GM23338 (cell line): Measurements from ENCODE around the gene ELFN2. TPM values are rescaled to one million over a fixed set of nuclear protein-coding genes. Genes with fewer than 3 reads are reported as not detected.

ENCODE experiments used
- ATAC-seq: fragments of 200-7000 bp; cut with Tn5 transposase; 3 replicates; pipeline ENCODE4 v1.9.1; 2020
- DNase-seq: peaks from one replicate; pipeline ENCODE4 v3.0.0-alpha.2; 2015; ENCODE audit warnings: low spot score
- H2AFZ ChIP-seq: fragments of 200-600 bp; sonication (generic); 2 replicates; pipeline ENCODE4 v1.8.0; 2016; ENCODE audit warnings: antibody characterized with exemption, mild to moderate bottlenecking, moderate library complexity
- H3F3A ChIP-seq: fragments of 200-600 bp; sonication (generic); replicated peaks from 2 replicates; pipeline ENCODE4 v1.8.0; 2017; ENCODE audit warnings: antibody characterized with exemption, mixed run types, low read depth
- H3K27ac ChIP-seq: fragments of 200-600 bp; sonication (generic); 2 replicates; pipeline ENCODE4 v1.6.1; 2016; ENCODE audit warnings: low read depth
- H3K27me3 ChIP-seq: fragments of 200-600 bp; sonication (generic); 2 replicates; pipeline ENCODE4 v1.8.0; 2016; ENCODE audit warnings: mild to moderate bottlenecking, mixed run types, moderate library complexity; ENCODE audit not compliant: insufficient read depth
- H3K36me3 ChIP-seq: fragments of 200-600 bp; sonication (generic); 2 replicates; pipeline ENCODE4 v1.8.0; 2016; ENCODE audit warnings: mild to moderate bottlenecking; ENCODE audit not compliant: insufficient read depth
- H3K4me1 ChIP-seq: fragments of 200-600 bp; sonication (generic); 2 replicates; pipeline ENCODE4 v1.8.0; 2016; ENCODE audit warnings: mild to moderate bottlenecking, moderate library complexity; ENCODE audit not compliant: insufficient read depth
- H3K4me2 ChIP-seq: fragments of 200-600 bp; sonication (generic); 2 replicates; pipeline ENCODE4 v1.7.1; 2017; ENCODE audit warnings: mixed run types
- H3K4me3 ChIP-seq: fragments of 200-600 bp; sonication (generic); 2 replicates; pipeline ENCODE4 v1.6.1; 2016; ENCODE audit warnings: mixed run types
- H3K79me2 ChIP-seq: fragments of 200-600 bp; sonication (generic); replicated peaks from 2 replicates; pipeline ENCODE4 v1.8.0; 2017; ENCODE audit warnings: mild to moderate bottlenecking; ENCODE audit not compliant: insufficient read depth
- H3K9me2 ChIP-seq: fragments of 200-600 bp; sonication (generic); 2 replicates; pipeline ENCODE4 v1.8.0; 2017; ENCODE audit not compliant: insufficient read depth
- H4K20me1 ChIP-seq: fragments of 200-600 bp; sonication (generic); replicated peaks from 2 replicates; pipeline ENCODE4 v1.8.0; 2017; ENCODE audit warnings: mild to moderate bottlenecking; ENCODE audit not compliant: insufficient read depth
- H3K27ac Mint-ChIP-seq: 2 replicates; pipeline ENCODE4 v1.8.0; 2020; ENCODE audit warnings: inconsistent platforms, mild to moderate bottlenecking, moderate library complexity, mixed read lengths
- H3K27me3 Mint-ChIP-seq: 3 replicates; pipeline ENCODE4 v1.8.0; 2022; ENCODE audit warnings: low read depth, mild to moderate bottlenecking, moderate library complexity, mixed read lengths, inconsistent platforms; ENCODE audit not compliant: insufficient read depth, poor library complexity
- H3K36me3 Mint-ChIP-seq: 3 replicates; pipeline ENCODE4 v1.8.0; 2021; ENCODE audit warnings: low read depth, mild to moderate bottlenecking, inconsistent platforms, moderate library complexity, mixed read lengths
- H3K4me1 Mint-ChIP-seq: 3 replicates; pipeline ENCODE4 v1.8.0; 2020; ENCODE audit warnings: mild to moderate bottlenecking, inconsistent platforms, mixed read lengths
- H3K4me3 Mint-ChIP-seq: 3 replicates; pipeline ENCODE4 v1.8.0; 2021; ENCODE audit warnings: moderate library complexity, mild to moderate bottlenecking, inconsistent platforms, mixed read lengths
- H3K9me3 Mint-ChIP-seq: 3 replicates; pipeline ENCODE4 v1.8.0; 2020; ENCODE audit warnings: moderate library complexity, mild to moderate bottlenecking, inconsistent platforms, mixed read lengths
- CREB1 ChIP-seq: fragments of 250-450 bp; sonication (Bioruptor Pico); IDR thresholded peaks from 2 replicates; pipeline ENCODE4 v1.5.0; 2020; ENCODE audit warnings: low read depth, mild to moderate bottlenecking, moderate library complexity
- EZH2phosphoT487 ChIP-seq: fragments of 200-600 bp; sonication (generic); IDR thresholded peaks from one replicate; pipeline ENCODE4 v1.8.1; 2018; ENCODE audit warnings: antibody characterized with exemption; ENCODE audit not compliant: unreplicated experiment
- JUNB ChIP-seq: IDR thresholded peaks from one replicate; pipeline ENCODE4 v1.6.1; 2016; ENCODE audit warnings: antibody characterized with exemption; ENCODE audit not compliant: unreplicated experiment
- NANOG ChIP-seq: IDR thresholded peaks from 2 replicates; pipeline ENCODE4 v1.6.1; 2016; ENCODE audit warnings: antibody characterized with exemption, borderline replicate concordance
- POLR2AphosphoS5 ChIP-seq: IDR thresholded peaks from 2 replicates; pipeline ENCODE4 v1.6.1; 2016; ENCODE audit warnings: antibody characterized with exemption, low read depth
- ZNF114 ChIP-seq: fragments of 250-450 bp; sonication (Bioruptor Pico); IDR thresholded peaks from 2 replicates; pipeline ENCODE4 v1.5.0; 2020; ENCODE audit warnings: mild to moderate bottlenecking, moderate library complexity
- ZNF331 ChIP-seq: fragments of 250-450 bp; sonication (Bioruptor Pico); IDR thresholded peaks from 2 replicates; pipeline ENCODE4 v1.5.0; 2020; ENCODE audit warnings: low read depth, mild to moderate bottlenecking, moderate library complexity
- polyA plus RNA-seq: library from polyadenylated mRNA; unstranded; fragments of >200 nt; fragmentation: Nextera tagmentation; extraction: Ambion mirVana; gene quantifications from 2 replicates; pipeline ENCODE4 v1.2.1, GENCODE V29; 2016
- total RNA-seq: library from RNA; depleted of rRNA; stranded (reverse); fragments of >200 nt; shearing (Covaris generic); gene quantifications from 2 replicates; pipeline ENCODE4 v1.2.3, GENCODE V29; 2014
- TF ChIP-seq, protein P1 (sequence below): fragments of 250-450 bp; sonication (Bioruptor Pico); IDR thresholded peaks from 2 replicates; pipeline ENCODE4 v1.5.0; 2020; ENCODE audit warnings: mild to moderate bottlenecking, moderate library complexity
- TF ChIP-seq, protein P2 (sequence below): IDR thresholded peaks from one replicate; pipeline ENCODE4 v1.6.1; 2018; ENCODE audit warnings: antibody characterized with exemption; ENCODE audit not compliant: unreplicated experiment

Gene ELFN2
- total and polyA plus RNA-seq, 2 experiments from 2014 or later, result 0.18 to 0.35 TPM

DNA sequence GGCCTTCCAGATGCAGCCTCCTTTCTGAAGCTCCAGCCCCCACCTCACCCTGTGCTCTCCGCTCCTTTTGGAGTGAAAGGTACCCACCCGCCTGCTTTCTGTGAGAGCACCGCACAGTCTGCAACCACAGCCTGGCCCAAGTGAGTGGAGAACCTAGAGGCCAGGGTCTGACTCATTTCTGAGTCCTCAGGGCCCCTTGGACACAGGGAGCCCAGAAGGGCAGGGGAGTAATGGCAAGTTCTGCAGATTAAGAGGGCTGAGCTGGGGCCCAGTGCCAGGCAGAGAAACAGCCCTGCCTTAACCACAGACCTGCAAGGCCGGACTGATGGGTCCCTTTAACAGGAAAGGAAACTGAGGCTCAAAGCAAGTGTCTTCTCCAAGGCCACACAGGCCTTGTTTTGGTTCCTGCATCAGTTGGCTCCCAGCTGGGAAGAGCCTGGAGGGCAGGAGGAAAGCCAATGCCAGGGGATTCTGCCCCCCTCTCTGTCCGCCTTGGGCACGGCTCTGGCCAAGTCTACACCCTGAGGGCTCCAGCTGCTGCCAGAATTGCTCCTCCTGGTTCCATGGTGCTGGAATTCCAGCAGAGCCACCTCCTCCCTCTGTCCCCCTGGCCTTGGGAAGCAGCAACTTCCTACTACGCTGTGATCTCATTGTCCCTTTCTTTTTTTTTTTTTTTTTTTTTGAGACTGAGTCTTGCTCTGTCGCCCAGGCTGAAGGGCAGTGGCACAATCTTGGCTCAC is 89.9 kb downstream of the ELFN2 start (continued):
- TF ChIP-seq, protein P1, sequence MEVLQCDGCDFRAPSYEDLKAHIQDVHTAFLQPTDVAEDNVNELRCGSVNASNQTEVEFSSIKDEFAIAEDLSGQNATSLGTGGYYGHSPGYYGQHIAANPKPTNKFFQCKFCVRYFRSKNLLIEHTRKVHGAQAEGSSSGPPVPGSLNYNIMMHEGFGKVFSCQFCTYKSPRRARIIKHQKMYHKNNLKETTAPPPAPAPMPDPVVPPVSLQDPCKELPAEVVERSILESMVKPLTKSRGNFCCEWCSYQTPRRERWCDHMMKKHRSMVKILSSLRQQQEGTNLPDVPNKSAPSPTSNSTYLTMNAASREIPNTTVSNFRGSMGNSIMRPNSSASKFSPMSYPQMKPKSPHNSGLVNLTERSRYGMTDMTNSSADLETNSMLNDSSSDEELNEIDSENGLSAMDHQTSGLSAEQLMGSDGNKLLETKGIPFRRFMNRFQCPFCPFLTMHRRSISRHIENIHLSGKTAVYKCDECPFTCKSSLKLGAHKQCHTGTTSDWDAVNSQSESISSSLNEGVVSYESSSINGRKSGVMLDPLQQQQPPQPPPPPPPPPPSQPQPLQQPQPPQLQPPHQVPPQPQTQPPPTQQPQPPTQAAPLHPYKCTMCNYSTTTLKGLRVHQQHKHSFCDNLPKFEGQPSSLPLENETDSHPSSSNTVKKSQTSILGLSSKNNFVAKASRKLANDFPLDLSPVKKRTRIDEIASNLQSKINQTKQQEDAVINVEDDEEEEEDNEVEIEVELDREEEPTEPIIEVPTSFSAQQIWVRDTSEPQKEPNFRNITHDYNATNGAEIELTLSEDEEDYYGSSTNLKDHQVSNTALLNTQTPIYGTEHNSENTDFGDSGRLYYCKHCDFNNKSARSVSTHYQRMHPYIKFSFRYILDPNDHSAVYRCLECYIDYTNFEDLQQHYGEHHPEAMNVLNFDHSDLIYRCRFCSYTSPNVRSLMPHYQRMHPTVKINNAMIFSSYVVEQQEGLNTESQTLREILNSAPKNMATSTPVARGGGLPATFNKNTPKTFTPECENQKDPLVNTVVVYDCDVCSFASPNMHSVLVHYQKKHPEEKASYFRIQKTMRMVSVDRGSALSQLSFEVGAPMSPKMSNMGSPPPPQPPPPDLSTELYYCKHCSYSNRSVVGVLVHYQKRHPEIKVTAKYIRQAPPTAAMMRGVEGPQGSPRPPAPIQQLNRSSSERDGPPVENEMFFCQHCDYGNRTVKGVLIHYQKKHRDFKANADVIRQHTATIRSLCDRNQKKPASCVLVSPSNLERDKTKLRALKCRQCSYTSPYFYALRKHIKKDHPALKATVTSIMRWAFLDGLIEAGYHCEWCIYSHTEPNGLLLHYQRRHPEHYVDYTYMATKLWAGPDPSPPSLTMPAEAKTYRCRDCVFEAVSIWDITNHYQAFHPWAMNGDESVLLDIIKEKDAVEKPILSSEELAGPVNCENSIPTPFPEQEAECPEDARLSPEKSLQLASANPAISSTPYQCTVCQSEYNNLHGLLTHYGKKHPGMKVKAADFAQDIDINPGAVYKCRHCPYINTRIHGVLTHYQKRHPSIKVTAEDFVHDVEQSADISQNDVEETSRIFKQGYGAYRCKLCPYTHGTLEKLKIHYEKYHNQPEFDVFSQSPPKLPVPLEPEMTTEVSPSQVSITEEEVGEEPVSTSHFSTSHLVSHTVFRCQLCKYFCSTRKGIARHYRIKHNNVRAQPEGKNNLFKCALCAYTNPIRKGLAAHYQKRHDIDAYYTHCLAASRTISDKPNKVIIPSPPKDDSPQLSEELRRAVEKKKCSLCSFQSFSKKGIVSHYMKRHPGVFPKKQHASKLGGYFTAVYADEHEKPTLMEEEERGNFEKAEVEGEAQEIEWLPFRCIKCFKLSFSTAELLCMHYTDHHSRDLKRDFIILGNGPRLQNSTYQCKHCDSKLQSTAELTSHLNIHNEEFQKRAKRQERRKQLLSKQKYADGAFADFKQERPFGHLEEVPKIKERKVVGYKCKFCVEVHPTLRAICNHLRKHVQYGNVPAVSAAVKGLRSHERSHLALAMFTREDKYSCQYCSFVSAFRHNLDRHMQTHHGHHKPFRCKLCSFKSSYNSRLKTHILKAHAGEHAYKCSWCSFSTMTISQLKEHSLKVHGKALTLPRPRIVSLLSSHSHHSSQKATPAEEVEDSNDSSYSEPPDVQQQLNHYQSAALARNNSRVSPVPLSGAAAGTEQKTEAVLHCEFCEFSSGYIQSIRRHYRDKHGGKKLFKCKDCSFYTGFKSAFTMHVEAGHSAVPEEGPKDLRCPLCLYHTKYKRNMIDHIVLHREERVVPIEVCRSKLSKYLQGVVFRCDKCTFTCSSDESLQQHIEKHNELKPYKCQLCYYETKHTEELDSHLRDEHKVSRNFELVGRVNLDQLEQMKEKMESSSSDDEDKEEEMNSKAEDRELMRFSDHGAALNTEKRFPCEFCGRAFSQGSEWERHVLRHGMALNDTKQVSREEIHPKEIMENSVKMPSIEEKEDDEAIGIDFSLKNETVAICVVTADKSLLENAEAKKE, result no peak

DNA sequence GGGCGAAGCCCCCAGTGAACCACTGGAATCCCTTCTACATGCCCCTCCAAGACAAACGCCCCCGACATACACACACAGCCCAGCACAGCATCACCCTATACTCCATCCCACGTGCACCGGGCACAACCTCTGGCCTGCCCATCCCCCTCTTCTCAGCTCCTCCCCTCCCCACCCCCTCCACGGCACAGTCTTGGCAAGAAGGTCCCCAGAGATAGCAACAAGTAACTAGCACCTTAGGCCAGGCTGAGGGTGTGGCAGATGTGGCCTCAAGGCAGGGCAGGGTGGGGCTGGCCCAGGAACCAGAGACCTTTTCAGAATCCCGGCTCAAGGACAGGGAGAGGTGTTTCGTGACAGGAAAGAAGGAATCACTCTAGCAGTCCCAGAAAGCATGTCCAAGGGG is 90.7 kb downstream of the ELFN2 start:
- Mint-ChIP-seq H3K27ac (no peak overlapping the region), H3K27me3 (peaks cover 34% of the 10 kb centered on the region), H3K4me3 (no peak overlapping the region), H3K4me1 (peaks cover 30% of the 10 kb centered on the region), H3K9me3 (no peaks in the 10 kb centered on the region), H3K36me3 (no peaks in the 10 kb centered on the region)
- ATAC-seq, result no peak
- Histone ChIP-seq H3K4me2 (0 out of 2 replicates have a peak overlapping the region, but pooled peaks have one; percentile 82), H3K27me3 (peaks cover 35% of the 10 kb centered on the region), H3K79me2 (no peaks in the 10 kb centered on the region), H3K36me3 (no peaks in the 10 kb centered on the region), H3K4me1 (peaks cover 34% of the 10 kb centered on the region), H3K27ac (no peak overlapping the region), H3K9me2 (no peaks in the 10 kb centered on the region), H4K20me1 (no peaks in the 10 kb centered on the region), H3F3A (0 out of 2 replicates have a peak, but pooled peaks cover 3% of the 10 kb centered on the region), H3K4me3 (no peak overlapping the region), H2AFZ (no peak overlapping the region)
- TF ChIP-seq EZH2phosphoT487, result no peak
- no peak for DNase-seq

DNA sequence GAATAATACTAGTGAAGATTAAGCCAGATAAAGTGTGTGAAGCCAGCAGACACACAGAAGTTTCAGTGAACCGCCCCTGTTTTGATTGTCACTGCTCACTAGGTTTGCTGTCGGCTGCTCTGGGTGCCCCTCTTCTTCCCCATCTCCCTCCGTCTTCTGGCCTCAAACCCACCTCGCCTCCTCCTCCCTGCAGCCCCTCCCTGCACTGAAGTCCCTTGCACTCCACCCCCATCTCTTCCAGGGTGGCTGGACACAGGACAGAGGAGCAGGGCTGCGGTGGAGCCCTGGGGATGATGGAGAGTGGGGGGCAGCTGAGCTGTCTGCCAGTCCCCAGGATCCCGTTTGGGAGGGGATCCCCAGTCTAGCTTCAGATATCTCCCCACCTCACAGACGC is 91.5 kb downstream of the ELFN2 start:
- no peak; the same call in 2 of the 3 replicates for ATAC-seq
- Histone ChIP-seq H3K4me1 (peaks cover 29% of the 10 kb centered on the region), H3F3A (0 out of 2 replicates have a peak, but pooled peaks cover 3% of the 10 kb centered on the region), H3K79me2 (no peaks in the 10 kb centered on the region), H4K20me1 (no peaks in the 10 kb centered on the region), H2AFZ (peak overlapping the region; percentile 92), H3K4me2 (peak overlapping the region; percentile 82), H3K4me3 (peak overlapping the region; percentile 68), H3K27ac (no peak overlapping the region), H3K27me3 (peaks cover 35% of the 10 kb centered on the region), H3K9me2 (no peaks in the 10 kb centered on the region), H3K36me3 (no peaks in the 10 kb centered on the region)
- H3K4me3 Mint-ChIP-seq, result peak overlapping the region; percentile 25; the same call in 1 of the 3 replicates
- H3K27ac Mint-ChIP-seq, result no peak overlapping the region
- no peak for DNase-seq
- H3K4me1 Mint-ChIP-seq, result peaks cover 28% of the 10 kb centered on the region
- H3K36me3 Mint-ChIP-seq, result no peaks in the 10 kb centered on the region
- peaks cover 34% of the 10 kb centered on the region for H3K27me3 Mint-ChIP-seq
- no peaks in the 10 kb centered on the region for H3K9me3 Mint-ChIP-seq
- TF ChIP-seq CREB1 (CRISPR knock-in tag), result no peak
- TF ChIP-seq EZH2phosphoT487, result no peak
- no peak for TF ChIP-seq ZNF114 (CRISPR knock-in tag)
- TF ChIP-seq POLR2AphosphoS5, result no peak
- TF ChIP-seq, protein P2, sequence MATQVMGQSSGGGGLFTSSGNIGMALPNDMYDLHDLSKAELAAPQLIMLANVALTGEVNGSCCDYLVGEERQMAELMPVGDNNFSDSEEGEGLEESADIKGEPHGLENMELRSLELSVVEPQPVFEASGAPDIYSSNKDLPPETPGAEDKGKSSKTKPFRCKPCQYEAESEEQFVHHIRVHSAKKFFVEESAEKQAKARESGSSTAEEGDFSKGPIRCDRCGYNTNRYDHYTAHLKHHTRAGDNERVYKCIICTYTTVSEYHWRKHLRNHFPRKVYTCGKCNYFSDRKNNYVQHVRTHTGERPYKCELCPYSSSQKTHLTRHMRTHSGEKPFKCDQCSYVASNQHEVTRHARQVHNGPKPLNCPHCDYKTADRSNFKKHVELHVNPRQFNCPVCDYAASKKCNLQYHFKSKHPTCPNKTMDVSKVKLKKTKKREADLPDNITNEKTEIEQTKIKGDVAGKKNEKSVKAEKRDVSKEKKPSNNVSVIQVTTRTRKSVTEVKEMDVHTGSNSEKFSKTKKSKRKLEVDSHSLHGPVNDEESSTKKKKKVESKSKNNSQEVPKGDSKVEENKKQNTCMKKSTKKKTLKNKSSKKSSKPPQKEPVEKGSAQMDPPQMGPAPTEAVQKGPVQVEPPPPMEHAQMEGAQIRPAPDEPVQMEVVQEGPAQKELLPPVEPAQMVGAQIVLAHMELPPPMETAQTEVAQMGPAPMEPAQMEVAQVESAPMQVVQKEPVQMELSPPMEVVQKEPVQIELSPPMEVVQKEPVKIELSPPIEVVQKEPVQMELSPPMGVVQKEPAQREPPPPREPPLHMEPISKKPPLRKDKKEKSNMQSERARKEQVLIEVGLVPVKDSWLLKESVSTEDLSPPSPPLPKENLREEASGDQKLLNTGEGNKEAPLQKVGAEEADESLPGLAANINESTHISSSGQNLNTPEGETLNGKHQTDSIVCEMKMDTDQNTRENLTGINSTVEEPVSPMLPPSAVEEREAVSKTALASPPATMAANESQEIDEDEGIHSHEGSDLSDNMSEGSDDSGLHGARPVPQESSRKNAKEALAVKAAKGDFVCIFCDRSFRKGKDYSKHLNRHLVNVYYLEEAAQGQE, result no peak
- no peak for TF ChIP-seq NANOG
- TF ChIP-seq JUNB, result no peak
- TF ChIP-seq ZNF331 (CRISPR knock-in tag), result no peak
